DMS53 (cell line): ENCODE measurements around the gene PCDHGA5.
"Not testable (repeated sequence)": the region's sequence is repeated elsewhere in the genome, so short reads cannot be mapped to it uniquely, and the experiment has no call there.

Source experiments
- DNase-seq: peaks from one replicate; lab custom pipeline; 2025; lab: John Stamatoyannopoulos, UW

Gene PCDHGA5

GRCh38 chr5:141387557-141388311 is 23.8 kb downstream of the PCDHGA5 start, which contains the start of gene PCDHGB4:
Gene PCDHGB4 (plus strand): TSS chr5:141387698. CDS start chr5:141387885, 187 bp downstream.
- peak; percentile 79 for DNase-seq

GRCh38 chr5:141388661-141389060 is 24.7 kb downstream of the PCDHGA5 start:
- DNase-seq = no peak

GRCh38 chr5:141389153-141390042 is 25.4 kb downstream of the PCDHGA5 start:
- no peak for DNase-seq

GRCh38 chr5:141392429-141393198 is 28.7 kb downstream of the PCDHGA5 start, which contains the start of gene PCDHGA8:
Gene PCDHGA8 (plus strand): TSS chr5:141392633. CDS start chr5:141392814, 181 bp downstream.
- DNase-seq = peak; percentile 39

- no peak for DNase-seq
These were observed 29.3 kb downstream of the PCDHGA5 start for GRCh38 chr5:141393267-141393666.

GRCh38 chr5:141394401-141395187 is 30.6 kb downstream of the PCDHGA5 start:
- DNase-seq = not testable (repeated sequence)

DNA sequence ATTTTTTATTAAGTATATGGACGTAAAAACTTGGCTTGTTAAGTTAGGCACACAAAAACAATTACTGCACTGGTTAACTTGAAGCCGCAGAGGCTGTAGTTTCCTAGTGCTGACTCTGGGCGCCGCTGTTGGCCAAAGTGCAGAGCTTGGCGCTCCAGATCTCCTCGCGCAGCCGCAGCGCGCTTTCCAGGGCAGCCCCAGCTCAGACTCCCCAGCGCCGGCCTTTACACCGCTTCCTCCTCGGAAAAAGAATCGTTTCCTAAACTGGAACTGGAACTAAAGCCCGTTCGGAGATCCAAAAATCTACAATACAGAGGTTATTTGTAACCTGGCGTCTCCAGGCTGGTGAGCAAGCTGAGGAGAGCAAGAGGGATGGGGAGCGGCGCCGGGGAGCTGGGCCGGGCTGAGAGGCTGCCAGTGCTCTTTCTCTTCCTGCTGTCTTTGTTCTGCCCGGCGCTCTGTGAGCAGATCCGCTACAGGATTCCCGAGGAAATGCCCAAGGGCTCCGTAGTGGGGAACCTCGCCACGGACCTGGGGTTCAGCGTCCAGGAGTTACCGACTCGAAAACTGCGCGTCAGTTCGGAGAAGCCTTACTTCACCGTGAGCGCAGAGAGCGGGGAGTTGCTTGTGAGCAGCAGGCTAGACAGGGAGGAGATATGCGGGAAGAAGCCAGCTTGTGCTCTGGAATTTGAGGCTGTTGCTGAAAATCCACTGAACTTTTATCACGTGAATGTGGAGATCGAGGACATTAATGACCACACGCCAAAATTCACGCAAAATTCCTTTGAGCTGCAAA is 34.0 kb downstream of the PCDHGA5 start, which contains the start of gene PCDHGB5:
Gene PCDHGB5, plus strand, starts transcription at position 192 of the 796 bp plus-strand sequence. Its CDS starts 181 bp downstream, at position 373.
- DNase-seq = peak; percentile 67

GRCh38 chr5:141398608-141399007 is 34.6 kb downstream of the PCDHGA5 start:
- DNase-seq = no peak

DNA sequence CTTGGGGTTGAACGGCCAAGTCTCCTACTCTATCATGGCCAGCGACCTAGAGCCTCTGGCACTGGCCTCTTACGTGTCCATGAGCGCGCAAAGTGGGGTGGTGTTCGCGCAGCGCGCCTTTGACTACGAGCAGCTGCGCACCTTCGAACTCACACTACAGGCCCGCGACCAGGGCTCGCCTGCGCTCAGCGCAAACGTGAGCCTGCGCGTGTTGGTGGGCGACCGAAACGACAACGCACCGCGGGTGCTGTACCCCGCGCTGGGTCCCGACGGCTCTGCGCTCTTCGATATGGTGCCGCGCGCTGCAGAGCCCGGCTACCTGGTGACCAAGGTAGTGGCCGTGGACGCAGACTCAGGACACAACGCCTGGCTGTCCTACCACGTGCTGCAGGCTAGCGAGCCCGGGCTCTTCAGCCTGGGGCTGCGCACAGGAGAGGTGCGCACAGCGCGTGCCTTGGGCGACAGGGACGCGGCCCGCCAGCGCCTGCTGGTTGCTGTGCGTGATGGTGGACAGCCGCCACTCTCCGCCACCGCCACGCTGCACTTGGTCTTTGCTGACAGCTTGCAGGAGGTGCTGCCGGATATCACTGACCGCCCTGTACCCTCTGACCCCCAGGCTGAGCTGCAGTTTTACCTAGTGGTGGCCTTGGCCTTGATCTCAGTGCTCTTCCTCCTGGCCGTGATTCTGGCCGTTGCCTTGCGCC is 35.7 kb downstream of the PCDHGA5 start:
- no peak for DNase-seq

- peak; percentile 67 for DNase-seq
These were observed 38.7 kb downstream of the PCDHGA5 start, which contains the start of gene PCDHGA9 for GRCh38 chr5:141402553-141403243. Gene PCDHGA9 (plus strand): TSS chr5:141402778. CDS start chr5:141402953, 175 bp downstream.

- DNase-seq = no peak
These were observed 39.4 kb downstream of the PCDHGA5 start for GRCh38 chr5:141403387-141403786.

- DNase-seq = peak; percentile 78
These were observed 44.0 kb downstream of the PCDHGA5 start, which contains the start of gene PCDHGB6 for GRCh38 chr5:141407790-141408505. Gene PCDHGB6 (plus strand): TSS chr5:141408021. CDS start chr5:141408203, 182 bp downstream.

- no peak for DNase-seq
These were observed 45.8 kb downstream of the PCDHGA5 start for GRCh38 chr5:141409598-141410306.

DNA sequence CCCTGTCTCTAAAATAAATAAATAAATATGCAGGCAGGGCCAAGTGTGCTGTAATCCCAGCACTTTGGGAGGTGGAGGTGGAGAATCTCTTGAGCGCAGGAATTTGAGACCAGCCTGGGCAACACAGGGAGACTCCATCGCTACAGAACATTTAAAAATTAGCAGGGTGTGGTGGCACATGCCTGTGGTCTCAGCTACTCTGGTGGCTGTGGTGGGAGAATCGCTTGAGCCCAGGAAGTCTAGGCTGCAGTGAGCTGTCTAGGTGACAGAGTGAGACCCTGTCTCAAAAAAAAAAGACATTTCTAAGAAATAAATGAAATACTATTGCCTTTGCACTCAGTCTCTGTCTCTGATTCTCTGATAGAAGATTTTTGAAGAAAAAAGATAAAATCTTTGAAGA is 47.6 kb downstream of the PCDHGA5 start:
- no peak for DNase-seq

DNA sequence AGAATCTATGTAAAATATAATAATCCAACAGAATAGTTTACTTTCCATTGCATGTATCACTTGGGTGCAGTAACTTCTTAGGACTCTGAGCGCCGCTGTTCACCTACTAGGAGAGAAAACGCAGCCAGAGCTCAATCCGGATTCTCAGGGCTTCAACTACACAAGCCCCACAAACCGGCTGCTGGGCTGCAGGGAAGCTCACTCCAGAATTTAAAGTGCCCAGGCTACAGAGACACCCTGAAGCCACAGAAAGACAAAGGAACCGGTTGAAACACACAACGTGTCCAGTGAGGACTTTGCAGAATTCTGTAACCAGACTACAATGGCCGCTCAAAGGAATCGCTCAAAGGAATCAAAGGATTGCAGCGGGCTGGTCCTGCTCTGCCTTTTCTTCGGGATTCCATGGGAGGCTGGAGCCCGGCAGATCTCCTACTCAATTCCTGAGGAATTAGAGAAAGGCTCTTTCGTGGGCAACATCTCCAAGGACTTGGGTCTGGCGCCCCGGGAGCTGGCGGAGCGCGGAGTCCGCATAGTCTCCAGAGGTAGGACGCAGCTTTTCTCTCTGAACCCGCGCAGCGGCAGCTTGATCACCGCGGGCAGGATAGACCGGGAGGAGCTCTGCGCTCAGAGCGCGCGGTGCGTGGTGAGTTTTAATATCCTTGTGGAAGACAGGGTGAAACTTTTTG is 49.0 kb downstream of the PCDHGA5 start, which contains the start of gene PCDHGA10:
Gene PCDHGA10, plus strand, starts transcription at position 134 of the 686 bp plus-strand sequence. Its CDS starts 189 bp downstream, at position 323.
- DNase-seq = peak; percentile 86

- DNase-seq = no peak
These were observed 49.6 kb downstream of the PCDHGA5 start for GRCh38 chr5:141413540-141414069.
